H1 (cell line): ENCODE measurements around the gene CFAP58.

ENCODE experiments used
- BCL11A ChIP-seq, 2 experiments: IDR thresholded peaks; one replicate each; pipeline ENCODE4 v1.6.1; 2011; ENCODE audit warnings: low read depth in 2 of 2, low read length in 2 of 2, mild to moderate bottlenecking in 2 of 2
- BRCA1 ChIP-seq: IDR thresholded peaks from 2 replicates; pipeline ENCODE4 v1.6.1; 2012; ENCODE audit warnings: low read depth, low read length, improper control_type of control experiment
- HDAC2 ChIP-seq, 2 experiments: fragments of 300-600 bp in 1 of 2; sonication (generic) in 1 of 2; IDR thresholded peaks; 2 replicates each; pipeline ENCODE4 v1.6.1; 2011 to 2012; ENCODE audit warnings: low read depth in 2 of 2, low read length in 2 of 2, mild to moderate bottlenecking in 2 of 2, moderate library complexity in 2 of 2, borderline replicate concordance in 1 of 2, inconsistent platforms in 1 of 2
- HDAC6 ChIP-seq: IDR thresholded peaks from one replicate; pipeline ENCODE4 v1.7.1; 2012; ENCODE audit warnings: low read depth, mild to moderate bottlenecking, inconsistent platforms, low read length, moderate library complexity
- TAF1 ChIP-seq: IDR thresholded peaks from 2 replicates; pipeline ENCODE4 v1.6.1; 2011; ENCODE audit warnings: mild to moderate bottlenecking, low read depth, low read length
- TCF12 ChIP-seq: IDR thresholded peaks from 2 replicates; pipeline ENCODE4 v1.6.1; 2011; ENCODE audit warnings: low read depth, mild to moderate bottlenecking, low read length
- TF ChIP-seq, protein P1 (sequence below), 3 experiments: IDR thresholded peaks; 1 replicate in 2 of 3; 2 replicates in 1 of 3; pipeline versions ENCODE4 v1.5.1 to v1.6.1; 2011; ENCODE audit warnings: low read length in 3 of 3, mild to moderate bottlenecking in 3 of 3, inconsistent platforms in 2 of 3, low read depth in 1 of 3, moderate library complexity in 1 of 3; ENCODE audit not compliant: insufficient read depth in 1 of 3; ENCODE audit errors: control extremely low read depth in 1 of 3

DNA sequence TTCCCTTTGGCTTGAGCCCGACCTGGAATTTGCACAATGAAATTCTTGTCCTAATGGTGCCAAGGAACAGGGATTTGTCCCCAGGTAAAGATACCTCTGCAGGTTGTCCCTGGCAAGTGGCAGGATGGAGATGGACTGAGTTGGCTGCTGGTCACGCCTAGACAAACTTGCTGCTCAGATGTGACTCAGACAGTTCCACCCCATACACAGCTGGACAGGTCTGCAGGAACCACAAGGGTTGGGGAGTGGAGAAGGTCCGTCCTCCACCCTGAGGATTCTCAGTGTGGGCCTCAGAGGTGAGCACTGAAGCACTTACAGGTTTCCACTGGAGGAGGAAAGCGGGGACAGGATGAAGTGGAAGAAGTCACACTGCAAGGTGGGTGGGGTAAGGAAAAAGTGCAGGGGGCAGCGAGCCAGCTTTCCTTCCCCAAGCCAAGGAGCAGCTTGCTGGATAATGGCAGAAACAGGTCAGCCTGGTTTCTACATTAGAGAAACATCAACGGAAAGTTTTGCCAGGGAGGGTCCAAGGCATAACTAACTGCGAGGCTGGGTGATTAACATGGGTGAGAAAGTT is 35.8 kb upstream of the CFAP58 start:
- TF ChIP-seq BCL11A (IDR thresholded peaks at IDR 0.05; ENCODE audit: low read depth in 2 of 2, low read length in 2 of 2) (no peak), BRCA1 (no peak), HDAC6 (no peak), TAF1 (no peak), HDAC2 (IDR thresholded peaks at IDR 0.05; ENCODE audit: borderline replicate concordance in 1 of 2, low read depth in 2 of 2, low read length in 2 of 2) (no peak), TCF12 (no peak)
- TF ChIP-seq, protein P1, sequence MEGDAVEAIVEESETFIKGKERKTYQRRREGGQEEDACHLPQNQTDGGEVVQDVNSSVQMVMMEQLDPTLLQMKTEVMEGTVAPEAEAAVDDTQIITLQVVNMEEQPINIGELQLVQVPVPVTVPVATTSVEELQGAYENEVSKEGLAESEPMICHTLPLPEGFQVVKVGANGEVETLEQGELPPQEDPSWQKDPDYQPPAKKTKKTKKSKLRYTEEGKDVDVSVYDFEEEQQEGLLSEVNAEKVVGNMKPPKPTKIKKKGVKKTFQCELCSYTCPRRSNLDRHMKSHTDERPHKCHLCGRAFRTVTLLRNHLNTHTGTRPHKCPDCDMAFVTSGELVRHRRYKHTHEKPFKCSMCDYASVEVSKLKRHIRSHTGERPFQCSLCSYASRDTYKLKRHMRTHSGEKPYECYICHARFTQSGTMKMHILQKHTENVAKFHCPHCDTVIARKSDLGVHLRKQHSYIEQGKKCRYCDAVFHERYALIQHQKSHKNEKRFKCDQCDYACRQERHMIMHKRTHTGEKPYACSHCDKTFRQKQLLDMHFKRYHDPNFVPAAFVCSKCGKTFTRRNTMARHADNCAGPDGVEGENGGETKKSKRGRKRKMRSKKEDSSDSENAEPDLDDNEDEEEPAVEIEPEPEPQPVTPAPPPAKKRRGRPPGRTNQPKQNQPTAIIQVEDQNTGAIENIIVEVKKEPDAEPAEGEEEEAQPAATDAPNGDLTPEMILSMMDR (IDR thresholded peaks at IDR 0.05; ENCODE audit: control extremely low read depth in 1 of 3, insufficient read depth in 1 of 3, low read depth in 1 of 3, low read length in 3 of 3) = no peak
